Measurements from ENCODE around the gene SSTR3. TPM values are rescaled to one million over a fixed set of nuclear protein-coding genes. Genes with fewer than 3 reads are reported as not detected.
A peak's percentile ranks its signal among the peaks of the same experiment; 100 is the strongest.

The SSTR3 gene
- total and polyA plus RNA-seq, 10 of the 15 experiments (the other 5 are each of a cell fraction or from before 2014, with no cell fraction given) = 0.03 to 4.5 (median 2.4) TPM

- Histone ChIP-seq H3K4me3 (no peak overlapping the region), H3K36me3 (ENCODE audit: control insufficient read depth in 2 of 2, insufficient read depth in 2 of 2, low read length in 1 of 2) (no peaks in the 10 kb centered on the region), H3K27ac (ENCODE audit: control insufficient read depth, insufficient read depth) (peak overlapping the region; percentile 49), H3K9ac (ENCODE audit: control insufficient read depth, insufficient read depth, low read length) (0 out of 2 replicates have a peak overlapping the region, but pooled peaks have one; percentile 9), H2AFZ (ENCODE audit: control insufficient read depth, low read depth, low read length) (peak overlapping the region; percentile 65), H3K4me1 (ENCODE audit: control insufficient read depth, insufficient read depth, low read length) (peaks cover 18% of the 10 kb centered on the region), H3K79me2 (ENCODE audit: control insufficient read depth, insufficient read depth, low read length) (peaks cover 5% of the 10 kb centered on the region; the same call in 1 of the 2 replicates), H3K4me2 (ENCODE audit: control insufficient read depth, insufficient read depth) (peak overlapping the region; percentile 11; the same call in 1 of the 2 replicates), H4K20me1 (ENCODE audit: control insufficient read depth, insufficient read depth) (no peaks in the 10 kb centered on the region), H3K9me3 (replicated peaks; ENCODE audit: control insufficient read depth, insufficient read depth, low read length) (no peaks in the 10 kb centered on the region; the same call in 2 of the 3 replicates), H3K27me3 (replicated peaks in 1 of 2; ENCODE audit: control insufficient read depth in 2 of 2, insufficient read depth in 2 of 2, low read length in 1 of 2) (no peaks in the 10 kb centered on the region)
- CTCF ChIA-PET = interaction anchor here (0.6 to 6.4 kb wide), 14 partner anchors 13 to 148 kb away, joined by 3 to 53 read pairs (median 3); partner anchors contain the start of gene IL2RB
- 19% methylated on average over 10 of the region's 10 CpGs for WGBS (ENCODE audit: insufficient coverage, insufficient replicate concordance, low lambda C conversion rate, missing lambda C conversion rate)
- POLR2A ChIA-PET = interaction anchor here (0.7 to 2.1 kb wide), 10 partner anchors 8 to 66 kb away, joined by 3 to 10 read pairs (median 4); partner anchors contain the start of genes IL2RB and RAC2
- SMC1A ChIA-PET (ENCODE audit: uncharacterized antibody, unreplicated experiment) = interaction anchor here (0.6 to 5.5 kb wide), 17 partner anchors 10 to 234 kb away, joined by 3 to 64 read pairs (median 3); partner anchors contain the start of gene IL2RB
- FAIRE-seq = no peak
- intact Hi-C loops (cut with micrococcal nuclease; ENCODE audit: unreplicated experiment) (loop anchor here (1.0 to 10.0 kb wide), 3 partner anchors 27 to 409 kb away; partner anchors contain the start of gene IL2RB), in situ Hi-C loops (cut with MboI) (no loop called here)
- no TSS peak for BruUV-seq (replicated peaks)
- RAD21 ChIA-PET (ENCODE audit: unreplicated experiment) = interaction anchor here (0.9 to 3.2 kb wide), 6 partner anchors 29 to 148 kb away, joined by 3 to 22 read pairs (median 4); partner anchors contain the start of gene IL2RB
- no peak for DNase-seq (ENCODE audit: low read depth, low spot score)
- ATAC-seq = peak; percentile 34
- TF ChIP-seq IKZF2 (IDR thresholded peaks at IDR 0.05) = peak; percentile 71 to 82; a peak in 3 of 4 replicates
- TF ChIP-seq, protein P1, sequence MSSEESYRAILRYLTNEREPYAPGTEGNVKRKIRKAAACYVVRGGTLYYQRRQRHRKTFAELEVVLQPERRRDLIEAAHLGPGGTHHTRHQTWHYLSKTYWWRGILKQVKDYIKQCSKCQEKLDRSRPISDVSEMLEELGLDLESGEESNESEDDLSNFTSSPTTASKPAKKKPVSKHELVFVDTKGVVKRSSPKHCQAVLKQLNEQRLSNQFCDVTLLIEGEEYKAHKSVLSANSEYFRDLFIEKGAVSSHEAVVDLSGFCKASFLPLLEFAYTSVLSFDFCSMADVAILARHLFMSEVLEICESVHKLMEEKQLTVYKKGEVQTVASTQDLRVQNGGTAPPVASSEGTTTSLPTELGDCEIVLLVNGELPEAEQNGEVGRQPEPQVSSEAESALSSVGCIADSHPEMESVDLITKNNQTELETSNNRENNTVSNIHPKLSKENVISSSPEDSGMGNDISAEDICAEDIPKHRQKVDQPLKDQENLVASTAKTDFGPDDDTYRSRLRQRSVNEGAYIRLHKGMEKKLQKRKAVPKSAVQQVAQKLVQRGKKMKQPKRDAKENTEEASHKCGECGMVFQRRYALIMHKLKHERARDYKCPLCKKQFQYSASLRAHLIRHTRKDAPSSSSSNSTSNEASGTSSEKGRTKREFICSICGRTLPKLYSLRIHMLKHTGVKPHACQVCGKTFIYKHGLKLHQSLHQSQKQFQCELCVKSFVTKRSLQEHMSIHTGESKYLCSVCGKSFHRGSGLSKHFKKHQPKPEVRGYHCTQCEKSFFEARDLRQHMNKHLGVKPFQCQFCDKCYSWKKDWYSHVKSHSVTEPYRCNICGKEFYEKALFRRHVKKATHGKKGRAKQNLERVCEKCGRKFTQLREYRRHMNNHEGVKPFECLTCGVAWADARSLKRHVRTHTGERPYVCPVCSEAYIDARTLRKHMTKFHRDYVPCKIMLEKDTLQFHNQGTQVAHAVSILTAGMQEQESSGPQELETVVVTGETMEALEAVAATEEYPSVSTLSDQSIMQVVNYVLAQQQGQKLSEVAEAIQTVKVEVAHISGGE (CRISPR knock-in tag; IDR thresholded peaks at IDR 0.05) = no peak
- TF ChIP-seq USF1 (IDR thresholded peaks at IDR 0.05; ENCODE audit: borderline replicate concordance, extremely low read length, insufficient read depth, low read depth, low read length) = no peak
- TF ChIP-seq, protein P2, sequence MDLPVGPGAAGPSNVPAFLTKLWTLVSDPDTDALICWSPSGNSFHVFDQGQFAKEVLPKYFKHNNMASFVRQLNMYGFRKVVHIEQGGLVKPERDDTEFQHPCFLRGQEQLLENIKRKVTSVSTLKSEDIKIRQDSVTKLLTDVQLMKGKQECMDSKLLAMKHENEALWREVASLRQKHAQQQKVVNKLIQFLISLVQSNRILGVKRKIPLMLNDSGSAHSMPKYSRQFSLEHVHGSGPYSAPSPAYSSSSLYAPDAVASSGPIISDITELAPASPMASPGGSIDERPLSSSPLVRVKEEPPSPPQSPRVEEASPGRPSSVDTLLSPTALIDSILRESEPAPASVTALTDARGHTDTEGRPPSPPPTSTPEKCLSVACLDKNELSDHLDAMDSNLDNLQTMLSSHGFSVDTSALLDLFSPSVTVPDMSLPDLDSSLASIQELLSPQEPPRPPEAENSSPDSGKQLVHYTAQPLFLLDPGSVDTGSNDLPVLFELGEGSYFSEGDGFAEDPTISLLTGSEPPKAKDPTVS (IDR thresholded peaks at IDR 0.05; ENCODE audit: low read depth, low read length) = no peak
- TF ChIP-seq MYB (IDR thresholded peaks at IDR 0.05; ENCODE audit: borderline replicate concordance, low read depth, low read length) = 0 out of 2 replicates have a peak, but pooled peaks have one; percentile 51
- TF ChIP-seq, protein P3, sequence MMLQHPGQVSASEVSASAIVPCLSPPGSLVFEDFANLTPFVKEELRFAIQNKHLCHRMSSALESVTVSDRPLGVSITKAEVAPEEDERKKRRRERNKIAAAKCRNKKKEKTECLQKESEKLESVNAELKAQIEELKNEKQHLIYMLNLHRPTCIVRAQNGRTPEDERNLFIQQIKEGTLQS (IDR thresholded peaks at IDR 0.05; ENCODE audit: borderline replicate concordance, extremely low read depth, low read depth, low read length) = no peak
- TF ChIP-seq, protein P4, sequence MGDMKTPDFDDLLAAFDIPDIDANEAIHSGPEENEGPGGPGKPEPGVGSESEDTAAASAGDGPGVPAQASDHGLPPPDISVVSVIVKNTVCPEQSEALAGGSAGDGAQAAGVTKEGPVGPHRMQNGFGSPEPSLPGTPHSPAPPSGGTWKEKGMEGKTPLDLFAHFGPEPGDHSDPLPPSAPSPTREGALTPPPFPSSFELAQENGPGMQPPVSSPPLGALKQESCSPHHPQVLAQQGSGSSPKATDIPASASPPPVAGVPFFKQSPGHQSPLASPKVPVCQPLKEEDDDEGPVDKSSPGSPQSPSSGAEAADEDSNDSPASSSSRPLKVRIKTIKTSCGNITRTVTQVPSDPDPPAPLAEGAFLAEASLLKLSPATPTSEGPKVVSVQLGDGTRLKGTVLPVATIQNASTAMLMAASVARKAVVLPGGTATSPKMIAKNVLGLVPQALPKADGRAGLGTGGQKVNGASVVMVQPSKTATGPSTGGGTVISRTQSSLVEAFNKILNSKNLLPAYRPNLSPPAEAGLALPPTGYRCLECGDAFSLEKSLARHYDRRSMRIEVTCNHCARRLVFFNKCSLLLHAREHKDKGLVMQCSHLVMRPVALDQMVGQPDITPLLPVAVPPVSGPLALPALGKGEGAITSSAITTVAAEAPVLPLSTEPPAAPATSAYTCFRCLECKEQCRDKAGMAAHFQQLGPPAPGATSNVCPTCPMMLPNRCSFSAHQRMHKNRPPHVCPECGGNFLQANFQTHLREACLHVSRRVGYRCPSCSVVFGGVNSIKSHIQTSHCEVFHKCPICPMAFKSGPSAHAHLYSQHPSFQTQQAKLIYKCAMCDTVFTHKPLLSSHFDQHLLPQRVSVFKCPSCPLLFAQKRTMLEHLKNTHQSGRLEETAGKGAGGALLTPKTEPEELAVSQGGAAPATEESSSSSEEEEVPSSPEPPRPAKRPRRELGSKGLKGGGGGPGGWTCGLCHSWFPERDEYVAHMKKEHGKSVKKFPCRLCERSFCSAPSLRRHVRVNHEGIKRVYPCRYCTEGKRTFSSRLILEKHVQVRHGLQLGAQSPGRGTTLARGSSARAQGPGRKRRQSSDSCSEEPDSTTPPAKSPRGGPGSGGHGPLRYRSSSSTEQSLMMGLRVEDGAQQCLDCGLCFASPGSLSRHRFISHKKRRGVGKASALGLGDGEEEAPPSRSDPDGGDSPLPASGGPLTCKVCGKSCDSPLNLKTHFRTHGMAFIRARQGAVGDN (IDR thresholded peaks at IDR 0.05) = peak; percentile 79
- no peak for TF ChIP-seq NFXL1 (IDR thresholded peaks at IDR 0.05; ENCODE audit: borderline replicate concordance)
- TF ChIP-seq IKZF1 (conservative IDR thresholded peaks at IDR 0.05) = peak; percentile 75
- TF ChIP-seq CHD1 (IDR thresholded peaks at IDR 0.05; ENCODE audit: low read depth, low read length) = no peak
- TF ChIP-seq NFIC (IDR thresholded peaks at IDR 0.05; ENCODE audit: low read depth, low read length) = no peak
Measured at GRCh38 chr22:37193629-37194191, 18.6 kb downstream of the SSTR3 start.

Measured in GM12878 (cell line).